HepG2 (cell line): ENCODE data around the gene ZNF554. TPM values are rescaled to one million over a fixed set of nuclear protein-coding genes. Genes with fewer than 3 reads are reported as not detected.

Source experiments
- ARNT ChIP-seq: fragments of 450-650 bp; IDR thresholded peaks from 2 replicates; pipeline ENCODE4 v1.6.1; 2017
- ELK4 ChIP-seq: sonication (generic); formaldehyde crosslinking; IDR thresholded peaks from 2 replicates; pipeline ENCODE4 v1.9.0; 2021; ENCODE audit warnings: missing genetic modification reagents, borderline replicate concordance
- HINFP ChIP-seq: sonication (generic); formaldehyde crosslinking; IDR thresholded peaks from 2 replicates; pipeline ENCODE4 v1.4.0; 2020; ENCODE audit warnings: low read depth, mild to moderate bottlenecking, missing genetic modification reagents
- PAWR ChIP-seq: sonication (generic); formaldehyde crosslinking; IDR thresholded peaks from 2 replicates; pipeline ENCODE4 v1.4.0; 2020; ENCODE audit warnings: missing genetic modification reagents, mild to moderate bottlenecking, borderline replicate concordance
- PBX2 ChIP-seq: IDR thresholded peaks from 2 replicates; pipeline ENCODE4 v1.6.1; 2016; ENCODE audit warnings: control low read depth
- SALL1 ChIP-seq: sonication (generic); formaldehyde crosslinking; IDR thresholded peaks from 2 replicates; pipeline ENCODE4 v1.8.0; 2022; ENCODE audit warnings: mild to moderate bottlenecking, missing genetic modification reagents
- SIN3A ChIP-seq: IDR thresholded peaks from 2 replicates; pipeline ENCODE4 v1.6.1; 2011; ENCODE audit warnings: low read depth, mild to moderate bottlenecking, control low read depth, low read length, borderline replicate concordance
- THAP8 ChIP-seq: sonication (generic); formaldehyde crosslinking; IDR thresholded peaks from 2 replicates; pipeline ENCODE4 v1.5.1; 2020; ENCODE audit warnings: missing genetic modification reagents, mild to moderate bottlenecking, borderline replicate concordance
- ZBTB37 ChIP-seq: sonication (generic); formaldehyde crosslinking; IDR thresholded peaks from 2 replicates; pipeline ENCODE4 v1.4.0; 2020; ENCODE audit warnings: mild to moderate bottlenecking, missing genetic modification reagents
- ZNF7 ChIP-seq: IDR thresholded peaks from 2 replicates; pipeline ENCODE4 v1.6.1; 2016; ENCODE audit warnings: missing biosample characterization, missing genetic modification reagents
- polyA plus RNA-seq, 8 experiments: library from polyadenylated mRNA; depleted of rRNA in 3 of 8; stranded (reverse) in 7 of 8; unstranded in 1 of 8; fragments of >200 nt; fragmentation: Illumina TruSeq in 4 of 8; extraction: Trizol in 4 of 8; gene quantifications; 2 replicates each; pipeline versions ENCODE4 v1.2.1 to v1.2.3, GENCODE V29; 2011 to 2016; ENCODE audit warnings: low read depth in 4 of 8, missing spikeins in 1 of 8, mixed read lengths in 1 of 8; ENCODE audit not compliant: insufficient read depth in 1 of 8
- total RNA-seq, 5 experiments: library from RNA; depleted of rRNA; stranded (reverse); fragments of >200 nt; fragmentation: Illumina TruSeq; extraction: Trizol; gene quantifications; 2 replicates each; pipeline ENCODE4 v1.2.3, GENCODE V29; 2016; ENCODE audit warnings: low read depth in 1 of 5
- TF ChIP-seq, protein P1 (sequence below), 2 experiments: sonication (generic) in 1 of 2; formaldehyde crosslinking in 1 of 2; IDR thresholded peaks; 2 replicates each; pipeline versions ENCODE4 v1.6.1 to v1.9.0; 2014 to 2022; ENCODE audit warnings: antibody characterized with exemption in 1 of 2, borderline replicate concordance in 1 of 2, inconsistent platforms in 1 of 2, low read depth in 1 of 2, missing genetic modification reagents in 1 of 2
- TF ChIP-seq, protein P2 (sequence below): sonication (generic); formaldehyde crosslinking; IDR thresholded peaks from 2 replicates; pipeline ENCODE4 v1.4.0; 2020; ENCODE audit warnings: missing genetic modification reagents

The ZNF554 gene
- total and polyA plus RNA-seq, 2 of the 13 experiments (the other 11 are each of a cell fraction or from before 2014, with no cell fraction given), result 2.2 to 2.7 TPM

GRCh38 chr19:2782936-2783780, 36.5 kb upstream of the ZNF554 start, which contains the start of gene SGTA (continued):
- TF ChIP-seq PBX2 (CRISPR knock-in tag) (no peak), SIN3A (peak; percentile 95), PAWR (CRISPR knock-in tag) (no peak), HINFP (peak; percentile 81; the same call in 1 of the 2 replicates), ARNT (no peak), ZBTB37 (0 out of 2 replicates have a peak, but pooled peaks have one; percentile 12), ZNF7 (CRISPR knock-in tag) (no peak), THAP8 (CRISPR knock-in tag) (peak; percentile 61; the same call in 1 of the 2 replicates), ELK4 (no peak), SALL1 (CRISPR knock-in tag) (peak; percentile 97)
- TF ChIP-seq, protein P1, sequence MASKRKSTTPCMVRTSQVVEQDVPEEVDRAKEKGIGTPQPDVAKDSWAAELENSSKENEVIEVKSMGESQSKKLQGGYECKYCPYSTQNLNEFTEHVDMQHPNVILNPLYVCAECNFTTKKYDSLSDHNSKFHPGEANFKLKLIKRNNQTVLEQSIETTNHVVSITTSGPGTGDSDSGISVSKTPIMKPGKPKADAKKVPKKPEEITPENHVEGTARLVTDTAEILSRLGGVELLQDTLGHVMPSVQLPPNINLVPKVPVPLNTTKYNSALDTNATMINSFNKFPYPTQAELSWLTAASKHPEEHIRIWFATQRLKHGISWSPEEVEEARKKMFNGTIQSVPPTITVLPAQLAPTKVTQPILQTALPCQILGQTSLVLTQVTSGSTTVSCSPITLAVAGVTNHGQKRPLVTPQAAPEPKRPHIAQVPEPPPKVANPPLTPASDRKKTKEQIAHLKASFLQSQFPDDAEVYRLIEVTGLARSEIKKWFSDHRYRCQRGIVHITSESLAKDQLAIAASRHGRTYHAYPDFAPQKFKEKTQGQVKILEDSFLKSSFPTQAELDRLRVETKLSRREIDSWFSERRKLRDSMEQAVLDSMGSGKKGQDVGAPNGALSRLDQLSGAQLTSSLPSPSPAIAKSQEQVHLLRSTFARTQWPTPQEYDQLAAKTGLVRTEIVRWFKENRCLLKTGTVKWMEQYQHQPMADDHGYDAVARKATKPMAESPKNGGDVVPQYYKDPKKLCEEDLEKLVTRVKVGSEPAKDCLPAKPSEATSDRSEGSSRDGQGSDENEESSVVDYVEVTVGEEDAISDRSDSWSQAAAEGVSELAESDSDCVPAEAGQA (IDR thresholded peaks at IDR 0.05; ENCODE audit: low read depth), result peak; percentile 88
- TF ChIP-seq, protein P1 (CRISPR knock-in tag; IDR thresholded peaks at IDR 0.05; ENCODE audit: borderline replicate concordance), result peak; percentile 95
- TF ChIP-seq, protein P2, sequence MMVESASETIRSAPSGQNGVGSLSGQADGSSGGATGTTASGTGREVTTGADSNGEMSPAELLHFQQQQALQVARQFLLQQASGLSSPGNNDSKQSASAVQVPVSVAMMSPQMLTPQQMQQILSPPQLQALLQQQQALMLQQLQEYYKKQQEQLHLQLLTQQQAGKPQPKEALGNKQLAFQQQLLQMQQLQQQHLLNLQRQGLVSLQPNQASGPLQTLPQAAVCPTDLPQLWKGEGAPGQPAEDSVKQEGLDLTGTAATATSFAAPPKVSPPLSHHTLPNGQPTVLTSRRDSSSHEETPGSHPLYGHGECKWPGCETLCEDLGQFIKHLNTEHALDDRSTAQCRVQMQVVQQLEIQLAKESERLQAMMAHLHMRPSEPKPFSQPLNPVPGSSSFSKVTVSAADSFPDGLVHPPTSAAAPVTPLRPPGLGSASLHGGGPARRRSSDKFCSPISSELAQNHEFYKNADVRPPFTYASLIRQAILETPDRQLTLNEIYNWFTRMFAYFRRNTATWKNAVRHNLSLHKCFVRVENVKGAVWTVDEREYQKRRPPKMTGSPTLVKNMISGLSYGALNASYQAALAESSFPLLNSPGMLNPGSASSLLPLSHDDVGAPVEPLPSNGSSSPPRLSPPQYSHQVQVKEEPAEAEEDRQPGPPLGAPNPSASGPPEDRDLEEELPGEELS (CRISPR knock-in tag), result peak; percentile 90
